ENCODE data around the gene PAEP. TPM values are rescaled to one million over a fixed set of nuclear protein-coding genes. Genes with fewer than 3 reads are reported as not detected.
A peak's percentile ranks its signal among the peaks of the same experiment; 100 is the strongest.
"Not testable (repeated sequence)": the region's sequence is repeated elsewhere in the genome, so short reads cannot be mapped to it uniquely, and the experiment has no call there.

Gene PAEP
- total RNA-seq, 1 donor from 2014 or later, result 0.39 TPM

DNA sequence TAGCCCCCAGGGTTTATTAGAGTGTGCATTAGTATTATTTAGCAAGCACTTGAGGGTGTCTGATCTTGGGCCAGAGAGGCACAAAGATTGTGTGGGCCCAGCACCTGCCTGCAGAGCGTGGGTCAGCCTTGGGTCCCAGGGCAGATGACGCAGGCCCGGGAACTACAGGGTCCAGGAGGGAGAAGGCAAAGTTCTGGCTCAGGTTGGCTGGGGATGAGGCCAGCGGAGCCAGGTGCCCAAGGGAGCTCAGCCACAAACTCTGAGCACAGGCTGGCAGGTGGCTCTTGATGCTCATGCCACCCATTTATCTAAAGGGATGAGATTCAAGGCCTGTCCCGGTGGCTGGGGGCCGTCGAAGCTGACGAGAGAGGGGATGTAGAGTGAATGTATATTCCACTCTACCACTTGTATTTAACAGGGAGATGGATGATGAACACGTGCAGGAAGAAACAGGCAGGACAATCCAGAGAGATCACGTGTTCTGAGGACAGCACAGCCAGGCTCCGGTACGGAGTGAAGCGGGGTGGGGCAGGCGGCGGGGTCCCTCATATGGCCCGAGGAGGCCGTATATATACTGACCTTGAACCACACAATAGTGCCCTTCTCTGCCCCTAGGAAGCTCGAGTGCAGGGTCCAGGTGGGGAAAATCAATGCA lies 16.4 kb upstream of the PAEP start:
- H3K4me3 Mint-ChIP-seq (ENCODE audit: unreplicated experiment), result peak overlapping the region; percentile 62
- Histone ChIP-seq H3K79me2 (ENCODE audit: insufficient read depth, low read length) (no peaks in the 10 kb centered on the region), H3K4me2 (ENCODE audit: low read length) (no peak overlapping the region), H3K4me3 (ENCODE audit: insufficient read depth, low read depth, low read length) (no peak overlapping the region), H3K9me3 (ENCODE audit: insufficient read depth, low read depth, low read length) (no peaks in the 10 kb centered on the region), H4K20me1 (ENCODE audit: insufficient read depth, low read length) (no peaks in the 10 kb centered on the region), H3K9ac (ENCODE audit: low read length) (no peak overlapping the region), H3K4me1 (ENCODE audit: insufficient read depth, low read length) (no peaks in the 10 kb centered on the region), H3K27ac (ENCODE audit: low read depth, low read length) (no peak overlapping the region), H3K36me3 (ENCODE audit: insufficient read depth, low read length) (no peaks in the 10 kb centered on the region), H3K27me3 (ENCODE audit: insufficient read depth, low read length) (no peaks in the 10 kb centered on the region), H2AFZ (ENCODE audit: low read depth, low read length) (no peak overlapping the region)
- no peak for DNase-seq (ENCODE audit: low read depth)
- FAIRE-seq, result no peak
- peaks cover 11% of the 10 kb centered on the region for H3K4me1 Mint-ChIP-seq (ENCODE audit: low read depth, unreplicated experiment)
- H3K36me3 Mint-ChIP-seq (ENCODE audit: low read depth, unreplicated experiment), result no peaks in the 10 kb centered on the region
- peak overlapping the region; percentile 72 for H3K27ac Mint-ChIP-seq (ENCODE audit: unreplicated experiment)
- no peak for TF ChIP-seq EZH2 (IDR thresholded peaks at IDR 0.05; ENCODE audit: insufficient read depth, low read length)
- no peak for TF ChIP-seq CTCF (IDR thresholded peaks at IDR 0.05; ENCODE audit: insufficient read depth, low read depth, low read length)
- peaks cover 16% of the 10 kb centered on the region for H3K27me3 Mint-ChIP-seq (ENCODE audit: low read depth, unreplicated experiment)
- H3K9me3 Mint-ChIP-seq (ENCODE audit: unreplicated experiment), result no peaks in the 10 kb centered on the region

- not testable (repeated sequence) for FAIRE-seq; DNase-seq (ENCODE audit: low read depth); H3K79me2 ChIP-seq (ENCODE audit: insufficient read depth, low read length); H3K4me3 ChIP-seq (ENCODE audit: insufficient read depth, low read depth, low read length); H3K27ac ChIP-seq (ENCODE audit: low read depth, low read length); H3K4me2 ChIP-seq (ENCODE audit: low read length); H2AFZ ChIP-seq (ENCODE audit: low read depth, low read length); H3K36me3 Mint-ChIP-seq (ENCODE audit: low read depth, unreplicated experiment); H3K9me3 Mint-ChIP-seq (ENCODE audit: unreplicated experiment); H4K20me1 ChIP-seq (ENCODE audit: insufficient read depth, low read length); H3K4me1 ChIP-seq (ENCODE audit: insufficient read depth, low read length); H3K9me3 ChIP-seq (ENCODE audit: insufficient read depth, low read depth, low read length); H3K9ac ChIP-seq (ENCODE audit: low read length); H3K36me3 ChIP-seq (ENCODE audit: insufficient read depth, low read length); H3K27me3 ChIP-seq (ENCODE audit: insufficient read depth, low read length)
- Mint-ChIP-seq H3K4me3 (ENCODE audit: unreplicated experiment) (peak within 1 kb of the TSS; percentile 62), H3K27ac (ENCODE audit: unreplicated experiment) (peak within 1 kb of the TSS; percentile 72), H3K27me3 (ENCODE audit: low read depth, unreplicated experiment) (peaks cover 15% of the 10 kb centered on the region), H3K4me1 (ENCODE audit: low read depth, unreplicated experiment) (peaks cover 11% of the 10 kb centered on the region)
These were observed 15.8 kb upstream of the PAEP start, which contains the start of gene OBP2A for GRCh38 chr9:135545646-135546176. OBP2A (plus strand) TSS chr9:135546126; CDS start chr9:135546181, 55 bp downstream.

GRCh38 chr9:135546792-135547617 lies 14.6 kb upstream of the PAEP start:
- peaks cover 11% of the 10 kb centered on the region for H3K4me1 Mint-ChIP-seq (ENCODE audit: low read depth, unreplicated experiment)
- H3K36me3 Mint-ChIP-seq (ENCODE audit: low read depth, unreplicated experiment); DNase-seq (ENCODE audit: low read depth); H3K27me3 ChIP-seq (ENCODE audit: insufficient read depth, low read length); FAIRE-seq; H3K27ac Mint-ChIP-seq (ENCODE audit: unreplicated experiment); H3K79me2 ChIP-seq (ENCODE audit: insufficient read depth, low read length); H3K9ac ChIP-seq (ENCODE audit: low read length); H3K9me3 Mint-ChIP-seq (ENCODE audit: unreplicated experiment); H3K36me3 ChIP-seq (ENCODE audit: insufficient read depth, low read length); H2AFZ ChIP-seq (ENCODE audit: low read depth, low read length); H3K27ac ChIP-seq (ENCODE audit: low read depth, low read length); H3K4me2 ChIP-seq (ENCODE audit: low read length); H3K4me3 ChIP-seq (ENCODE audit: insufficient read depth, low read depth, low read length); H4K20me1 ChIP-seq (ENCODE audit: insufficient read depth, low read length); H3K9me3 ChIP-seq (ENCODE audit: insufficient read depth, low read depth, low read length); H3K4me1 ChIP-seq (ENCODE audit: insufficient read depth, low read length); H3K4me3 Mint-ChIP-seq (ENCODE audit: unreplicated experiment): not testable (repeated sequence)
- H3K27me3 Mint-ChIP-seq (ENCODE audit: low read depth, unreplicated experiment), result peaks cover 14% of the 10 kb centered on the region

Measured in astrocyte (in vitro differentiated cells and primary cell).